Gastrocnemius medialis (tissue), 4 donors: Measurements from ENCODE around the gene SERPINA5. TPM values are rescaled to one million over a fixed set of nuclear protein-coding genes. Genes with fewer than 3 reads are reported as not detected.

ENCODE experiments used
- ATAC-seq, 2 donors: fragments of 150-250 bp; one replicate each; pipeline ENCODE4 v1.9.1; 2016
- DNase-seq, 2 donors: peaks; one replicate each; pipeline ENCODE4 v3.0.0-alpha.2; 2019
- H3K27ac ChIP-seq, 4 donors: fragments of 200-600 bp; sonication (generic); 1 replicate in 1 of 4; 2 replicates in 3 of 4; pipeline ENCODE4 v1.5.1; 2016 to 2018; ENCODE audit warnings: mild to moderate bottlenecking in 2 of 4, moderate library complexity in 1 of 4
- H3K27me3 ChIP-seq, 3 donors: fragments of 200-600 bp; sonication (generic) in 2 of 3; 1 replicate in 1 of 3; 2 replicates in 2 of 3; pipeline versions ENCODE4 v1.5.1 to v1.6.0; 2016 to 2019; ENCODE audit warnings: mild to moderate bottlenecking in 1 of 3, moderate library complexity in 1 of 3
- H3K36me3 ChIP-seq, 2 donors: fragments of 200-600 bp; sonication (generic) in 1 of 2; one replicate each; pipeline ENCODE4 v1.5.1; 2017 to 2018
- H3K4me1 ChIP-seq, 2 donors: fragments of 200-600 bp; sonication (generic) in 1 of 2; one replicate each; pipeline ENCODE4 v1.5.1; 2016 to 2017; ENCODE audit warnings: mild to moderate bottlenecking in 2 of 2
- H3K4me3 ChIP-seq, 4 donors: fragments of 200-600 bp; sonication (generic) in 3 of 4; 1 replicate in 1 of 4; 2 replicates in 3 of 4; pipeline ENCODE4 v1.5.1; 2016 to 2019; ENCODE audit warnings: mild to moderate bottlenecking in 2 of 4
- H3K9me3 ChIP-seq, 3 donors: fragments of 200-600 bp; sonication (generic) in 2 of 3; 1 replicate in 1 of 3; 2 replicates in 2 of 3; pipeline ENCODE4 v1.5.1; 2016 to 2019
- CTCF ChIP-seq, 5 experiments: fragments of 450-650 bp in 3 of 5; fragments of 200-600 bp in 2 of 5; sonication (generic) in 2 of 5; IDR thresholded peaks in 4 of 5; conservative IDR thresholded peaks in 1 of 5; 1 replicate in 4 of 5; 2 replicates in 1 of 5; pipeline ENCODE4 v1.5.1; 2016 to 2019; ENCODE audit warnings: antibody characterized with exemption in 5 of 5, mild to moderate bottlenecking in 3 of 5, moderate library complexity in 3 of 5
- POLR2A ChIP-seq, 2 donors: fragments of 450-650 bp; IDR thresholded peaks; one replicate each; pipeline ENCODE4 v1.6.1; 2017; ENCODE audit warnings: antibody characterized with exemption in 2 of 2, mild to moderate bottlenecking in 2 of 2, moderate library complexity in 2 of 2
- in situ Hi-C, 4 donors: fragments of 200-750 bp; cut with MboI; loops; one replicate each; pipeline versions ENCODE4 v1.15.0 to v1.8.0; 2017; ENCODE audit warnings: low sequenced_read_pairs in 4 of 4
- intact Hi-C: fragments of 100-400 bp; cut with DNase I; formaldehyde crosslinking; loops from one replicate; pipeline ENCODE4 v1.15.1; 2023; ENCODE audit warnings: low total_unique reads
- total RNA-seq, 4 donors: library from RNA; depleted of rRNA; stranded (reverse); fragments of >200 nt; gene quantifications; one replicate each; pipeline versions ENCODE4 v1.1.0 to v1.2.3, GENCODE V29; 2016

SERPINA5 gene
- total RNA-seq, 4 donors from 2014 or later, result 1.8 to 63.2 (median 19.8) TPM

- Histone ChIP-seq H3K27me3 (peaks cover 0 to 2% (median 0%) of the 10 kb centered on the region in 3 donors), H3K36me3 (no peaks in the 10 kb centered on the region), H3K27ac (no peak overlapping the region), H3K4me3 (no peak overlapping the region), H3K9me3 (no peaks in the 10 kb centered on the region), H3K4me1 (no peaks in the 10 kb centered on the region)
- DNase-seq, result no peak
- ATAC-seq, result no peak
- intact Hi-C loops, result no loop called here
- no peak for TF ChIP-seq CTCF (IDR thresholded peaks at IDR 0.05 in 4 of 5, conservative IDR thresholded peaks at IDR 0.05 in 1 of 5)
- no peak for TF ChIP-seq POLR2A (IDR thresholded peaks at IDR 0.05)
- in situ Hi-C loops, result no loop called here
Measured at GRCh38 chr14:94542111-94542810, 39.0 kb upstream of the SERPINA5 start.

GRCh38 chr14:94542811-94543440, 38.3 kb upstream of the SERPINA5 start:
- DNase-seq, result no peak
- TF ChIP-seq POLR2A (IDR thresholded peaks at IDR 0.05), result no peak

GRCh38 chr14:94543449-94544124, 37.6 kb upstream of the SERPINA5 start:
- no peak overlapping the region for H3K4me3 ChIP-seq
- ATAC-seq, result no peak
- in situ Hi-C loops, result no loop called here
- no peaks in the 10 kb centered on the region for H3K36me3 ChIP-seq
- no peak overlapping the region for H3K27ac ChIP-seq
- intact Hi-C loops, result no loop called here
- TF ChIP-seq POLR2A (IDR thresholded peaks at IDR 0.05) (no peak), CTCF (IDR thresholded peaks at IDR 0.05 in 4 of 5, conservative IDR thresholded peaks at IDR 0.05 in 1 of 5) (no peak)
- H3K4me1 ChIP-seq, result no peaks in the 10 kb centered on the region
- H3K27me3 ChIP-seq, result peaks cover 0 to 2% (median 0%) of the 10 kb centered on the region in 3 donors
- no peaks in the 10 kb centered on the region for H3K9me3 ChIP-seq
- DNase-seq, result no peak

More at GRCh38 chr14:94542811-94543440, 38.3 kb upstream of the SERPINA5 start:
- ATAC-seq, result no peak
- H3K9me3 ChIP-seq, result no peaks in the 10 kb centered on the region
- in situ Hi-C loops, result no loop called here
- intact Hi-C loops, result no loop called here
- H3K27me3 ChIP-seq, result peaks cover 0 to 2% (median 0%) of the 10 kb centered on the region in 3 donors
- no peaks in the 10 kb centered on the region for H3K4me1 ChIP-seq
- no peak overlapping the region for H3K27ac ChIP-seq
- H3K36me3 ChIP-seq, result no peaks in the 10 kb centered on the region
- H3K4me3 ChIP-seq, result no peak overlapping the region

GRCh38 chr14:94544726-94545125, 36.5 kb upstream of the SERPINA5 start:
- ATAC-seq (no peak), DNase-seq (no peak)
- Histone ChIP-seq H3K4me3 (no peak overlapping the region), H3K36me3 (no peaks in the 10 kb centered on the region), H3K4me1 (no peaks in the 10 kb centered on the region), H3K9me3 (no peaks in the 10 kb centered on the region), H3K27ac (no peak overlapping the region), H3K27me3 (no peaks in the 10 kb centered on the region)
- TF ChIP-seq POLR2A (IDR thresholded peaks at IDR 0.05) (no peak), CTCF (IDR thresholded peaks at IDR 0.05 in 4 of 5, conservative IDR thresholded peaks at IDR 0.05 in 1 of 5) (no peak)
- intact Hi-C loops (no loop called here), in situ Hi-C loops (no loop called here)
